ENCODE results near the gene LYPD8. TPM values are rescaled to one million over a fixed set of nuclear protein-coding genes. Genes with fewer than 3 reads are reported as not detected.

LYPD8 gene
- total RNA-seq, 1 experiment from 2014 or later, result 0.74 TPM

DNA sequence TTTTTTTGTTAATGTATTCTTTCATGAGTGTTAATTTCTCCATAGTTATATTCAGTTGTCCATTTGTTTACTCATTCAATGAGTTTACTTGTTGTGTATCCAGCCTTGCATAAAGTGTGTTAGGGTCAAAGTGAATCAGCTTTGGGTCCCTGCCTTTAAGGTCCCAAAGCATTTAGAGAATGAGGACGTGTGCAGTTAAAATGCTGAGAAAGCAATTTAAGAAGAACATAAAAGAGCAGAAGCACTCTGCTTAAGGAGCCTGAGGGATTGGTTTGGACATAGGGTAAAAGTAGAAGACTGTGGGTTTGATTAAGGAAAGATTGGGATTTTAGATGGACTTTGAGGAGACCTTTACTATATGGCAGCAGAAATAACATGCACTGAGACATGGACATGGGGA is 56.5 kb downstream of the LYPD8 start:
- Histone ChIP-seq H3K4me3 (no peak overlapping the region), H3K36me3 (ENCODE audit: low read depth) (no peaks in the 10 kb centered on the region), H3K9me2 (ENCODE audit: insufficient read depth) (no peaks in the 10 kb centered on the region), H3F3A (ENCODE audit: insufficient read depth, low read depth) (no peaks in the 10 kb centered on the region), H3K27ac (no peak overlapping the region), H3K4me2 (no peak overlapping the region), H3K27me3 (ENCODE audit: insufficient read depth, low read depth) (no peaks in the 10 kb centered on the region), H2AFZ (no peak overlapping the region), H4K20me1 (ENCODE audit: insufficient read depth) (no peaks in the 10 kb centered on the region), H3K9me3 (ENCODE audit: insufficient read depth, low read depth) (no peaks in the 10 kb centered on the region), H3K79me2 (ENCODE audit: low read depth) (no peaks in the 10 kb centered on the region), H3K4me1 (replicated peaks; ENCODE audit: insufficient read depth) (no peaks in the 10 kb centered on the region)
- no peak for DNase-seq
- ChIA-PET CTCF (no interaction called here), POLR2A (ENCODE audit: unreplicated experiment) (no interaction called here)
- no TSS peak for BruUV-seq (replicated peaks)
- TF ChIP-seq EZH2 (IDR thresholded peaks at IDR 0.05; ENCODE audit: low read depth) (no peak), CTCF (conservative IDR thresholded peaks at IDR 0.05) (no peak)
- intact Hi-C loops (cut with micrococcal nuclease; ENCODE audit: unreplicated experiment), result no loop called here

GRCh38 chr1:248697907-248698306 is 57.7 kb downstream of the LYPD8 start:
- ChIA-PET POLR2A (ENCODE audit: unreplicated experiment) (no interaction called here), CTCF (no interaction called here)
- intact Hi-C loops (cut with micrococcal nuclease; ENCODE audit: unreplicated experiment), result no loop called here
- no peaks in the 10 kb centered on the region for H3K9me2 ChIP-seq (ENCODE audit: insufficient read depth)
- H3K4me1 ChIP-seq (replicated peaks; ENCODE audit: insufficient read depth), result no peaks in the 10 kb centered on the region
- no peak for DNase-seq
- H3K4me3 ChIP-seq, result no peak overlapping the region
- no peaks in the 10 kb centered on the region for H4K20me1 ChIP-seq (ENCODE audit: insufficient read depth)
- H3K36me3 ChIP-seq (ENCODE audit: low read depth), result no peaks in the 10 kb centered on the region
- BruUV-seq (replicated peaks), result no TSS peak
- no peak for TF ChIP-seq EZH2 (IDR thresholded peaks at IDR 0.05; ENCODE audit: low read depth)
- no peak for TF ChIP-seq CTCF (conservative IDR thresholded peaks at IDR 0.05)
- no peak overlapping the region for H3K27ac ChIP-seq
- no peaks in the 10 kb centered on the region for H3K9me3 ChIP-seq (ENCODE audit: insufficient read depth, low read depth)
- no peaks in the 10 kb centered on the region for H3K27me3 ChIP-seq (ENCODE audit: insufficient read depth, low read depth)
- no peaks in the 10 kb centered on the region for H3K79me2 ChIP-seq (ENCODE audit: low read depth)
- no peak overlapping the region for H2AFZ ChIP-seq
- no peaks in the 10 kb centered on the region for H3F3A ChIP-seq (ENCODE audit: insufficient read depth, low read depth)
- no peak overlapping the region for H3K4me2 ChIP-seq

DNA sequence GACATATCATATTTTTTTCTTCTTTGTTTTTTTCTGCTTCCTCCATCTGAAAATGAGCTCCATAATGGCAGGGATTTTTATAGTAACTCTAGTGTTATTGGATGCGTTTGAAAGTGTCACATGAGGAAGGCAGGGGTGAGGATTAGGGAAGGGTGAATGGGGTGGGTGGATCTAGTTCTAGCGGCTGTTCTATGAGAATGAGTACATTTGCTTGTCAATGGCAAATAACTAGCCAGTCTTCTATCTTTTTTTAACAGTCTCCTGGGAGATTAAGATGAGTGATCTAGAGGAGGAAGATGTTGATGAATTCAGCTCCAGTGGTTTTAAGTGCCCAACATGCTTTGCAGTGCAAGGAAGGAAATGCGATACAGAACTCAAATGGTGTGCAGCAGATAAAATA is 58.8 kb downstream of the LYPD8 start:
- no peaks in the 10 kb centered on the region for H3K27me3 ChIP-seq (ENCODE audit: insufficient read depth, low read depth)
- DNase-seq, result no peak
- no peak overlapping the region for H3K4me3 ChIP-seq
- H3K9me2 ChIP-seq (ENCODE audit: insufficient read depth), result no peaks in the 10 kb centered on the region
- no peaks in the 10 kb centered on the region for H3K79me2 ChIP-seq (ENCODE audit: low read depth)
- H3K27ac ChIP-seq, result no peak overlapping the region
- no peaks in the 10 kb centered on the region for H3K9me3 ChIP-seq (ENCODE audit: insufficient read depth, low read depth)
- intact Hi-C loops (cut with micrococcal nuclease; ENCODE audit: unreplicated experiment), result no loop called here
- no peaks in the 10 kb centered on the region for H3F3A ChIP-seq (ENCODE audit: insufficient read depth, low read depth)
- BruUV-seq (replicated peaks), result no TSS peak
- H3K36me3 ChIP-seq (ENCODE audit: low read depth), result no peaks in the 10 kb centered on the region
- H4K20me1 ChIP-seq (ENCODE audit: insufficient read depth), result no peaks in the 10 kb centered on the region
- no peaks in the 10 kb centered on the region for H3K4me1 ChIP-seq (replicated peaks; ENCODE audit: insufficient read depth)
- H2AFZ ChIP-seq, result no peak overlapping the region
- POLR2A ChIA-PET (ENCODE audit: unreplicated experiment), result no interaction called here
- CTCF ChIA-PET, result no interaction called here
- TF ChIP-seq CTCF (conservative IDR thresholded peaks at IDR 0.05) (no peak), EZH2 (IDR thresholded peaks at IDR 0.05; ENCODE audit: low read depth) (no peak)
- H3K4me2 ChIP-seq, result no peak overlapping the region

Measured in PC-9 (cell line).